Measurements from ENCODE around the gene RMRP. TPM values are rescaled to one million over a fixed set of nuclear protein-coding genes. Genes with fewer than 3 reads are reported as not detected.

Gene RMRP
- polyA plus RNA-seq, 1 of the 3 experiments (the other 2 are of a cell fraction): 64.9 TPM

DNA sequence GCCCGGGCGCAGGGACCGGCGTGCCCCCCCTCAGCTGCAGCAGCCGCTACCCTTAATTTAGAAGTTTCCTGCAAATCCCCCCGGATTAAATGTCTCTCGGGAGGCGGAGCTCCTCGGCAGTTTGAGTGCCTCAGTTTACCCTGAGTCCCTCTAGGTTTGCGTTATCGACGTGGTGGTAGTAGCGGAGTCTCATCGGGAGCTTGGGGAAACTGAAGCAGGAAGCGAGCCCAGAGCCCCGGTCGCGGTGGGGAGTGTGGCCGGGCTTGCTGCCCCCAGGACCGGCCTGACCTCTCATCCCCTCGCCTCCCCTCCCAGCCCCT is 32.4 kb upstream of the RMRP start (continued):
- no peak for TF ChIP-seq EP300 (IDR thresholded peaks at IDR 0.05; ENCODE audit: borderline replicate concordance in 1 of 2, low read depth in 1 of 2, low read length in 1 of 2)
- TF ChIP-seq, protein P1, sequence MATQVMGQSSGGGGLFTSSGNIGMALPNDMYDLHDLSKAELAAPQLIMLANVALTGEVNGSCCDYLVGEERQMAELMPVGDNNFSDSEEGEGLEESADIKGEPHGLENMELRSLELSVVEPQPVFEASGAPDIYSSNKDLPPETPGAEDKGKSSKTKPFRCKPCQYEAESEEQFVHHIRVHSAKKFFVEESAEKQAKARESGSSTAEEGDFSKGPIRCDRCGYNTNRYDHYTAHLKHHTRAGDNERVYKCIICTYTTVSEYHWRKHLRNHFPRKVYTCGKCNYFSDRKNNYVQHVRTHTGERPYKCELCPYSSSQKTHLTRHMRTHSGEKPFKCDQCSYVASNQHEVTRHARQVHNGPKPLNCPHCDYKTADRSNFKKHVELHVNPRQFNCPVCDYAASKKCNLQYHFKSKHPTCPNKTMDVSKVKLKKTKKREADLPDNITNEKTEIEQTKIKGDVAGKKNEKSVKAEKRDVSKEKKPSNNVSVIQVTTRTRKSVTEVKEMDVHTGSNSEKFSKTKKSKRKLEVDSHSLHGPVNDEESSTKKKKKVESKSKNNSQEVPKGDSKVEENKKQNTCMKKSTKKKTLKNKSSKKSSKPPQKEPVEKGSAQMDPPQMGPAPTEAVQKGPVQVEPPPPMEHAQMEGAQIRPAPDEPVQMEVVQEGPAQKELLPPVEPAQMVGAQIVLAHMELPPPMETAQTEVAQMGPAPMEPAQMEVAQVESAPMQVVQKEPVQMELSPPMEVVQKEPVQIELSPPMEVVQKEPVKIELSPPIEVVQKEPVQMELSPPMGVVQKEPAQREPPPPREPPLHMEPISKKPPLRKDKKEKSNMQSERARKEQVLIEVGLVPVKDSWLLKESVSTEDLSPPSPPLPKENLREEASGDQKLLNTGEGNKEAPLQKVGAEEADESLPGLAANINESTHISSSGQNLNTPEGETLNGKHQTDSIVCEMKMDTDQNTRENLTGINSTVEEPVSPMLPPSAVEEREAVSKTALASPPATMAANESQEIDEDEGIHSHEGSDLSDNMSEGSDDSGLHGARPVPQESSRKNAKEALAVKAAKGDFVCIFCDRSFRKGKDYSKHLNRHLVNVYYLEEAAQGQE (IDR thresholded peaks at IDR 0.05; ENCODE audit: low read depth, low read length): no peak
- TF ChIP-seq FOXM1 (IDR thresholded peaks at IDR 0.05; ENCODE audit: low read depth): no peak
- no peak for TF ChIP-seq FOXJ3 (CRISPR knock-in tag; IDR thresholded peaks at IDR 0.05)
- TF ChIP-seq, protein P2, sequence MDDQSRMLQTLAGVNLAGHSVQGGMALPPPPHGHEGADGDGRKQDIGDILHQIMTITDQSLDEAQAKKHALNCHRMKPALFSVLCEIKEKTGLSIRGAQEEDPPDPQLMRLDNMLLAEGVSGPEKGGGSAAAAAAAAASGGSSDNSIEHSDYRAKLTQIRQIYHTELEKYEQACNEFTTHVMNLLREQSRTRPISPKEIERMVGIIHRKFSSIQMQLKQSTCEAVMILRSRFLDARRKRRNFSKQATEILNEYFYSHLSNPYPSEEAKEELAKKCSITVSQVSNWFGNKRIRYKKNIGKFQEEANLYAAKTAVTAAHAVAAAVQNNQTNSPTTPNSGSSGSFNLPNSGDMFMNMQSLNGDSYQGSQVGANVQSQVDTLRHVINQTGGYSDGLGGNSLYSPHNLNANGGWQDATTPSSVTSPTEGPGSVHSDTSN (IDR thresholded peaks at IDR 0.05): no peak
- TF ChIP-seq MXI1 (IDR thresholded peaks at IDR 0.05; ENCODE audit: low read depth, low read length): no peak
- no peak for TF ChIP-seq MAX (IDR thresholded peaks at IDR 0.05; ENCODE audit: low read depth)
- TF ChIP-seq CHD2 (IDR thresholded peaks at IDR 0.05; ENCODE audit: low read length, partially characterized antibody): no peak

- DNase-seq: peak; percentile 73
- H3K9me3 ChIP-seq: no peaks in the 10 kb centered on the region
- H4K20me1 ChIP-seq (ENCODE audit: insufficient read depth): peaks cover 43% of the 10 kb centered on the region
- H3F3A ChIP-seq (replicated peaks; ENCODE audit: insufficient read depth): peaks cover 50% of the 10 kb centered on the region
- peaks cover 11 to 13% of the 10 kb centered on the region in 2 experiments for H3K36me3 ChIP-seq (replicated peaks in 1 of 2; ENCODE audit: control insufficient read depth in 1 of 2, insufficient read depth in 2 of 2, low read length in 1 of 2)
- CTCF ChIA-PET: interaction anchor here (0.8 to 2.7 kb wide), 6 partner anchors 15 to 43 kb away, joined by 3 to 21 read pairs (median 3); partner anchors contain the start of genes CCDC107 and RMRP
- H2AFZ ChIP-seq (ENCODE audit: low read depth): peak within 1 kb of the TSS; percentile 84
- H3K79me2 ChIP-seq (ENCODE audit: insufficient read depth): peaks cover 47% of the 10 kb centered on the region
- no peaks in the 10 kb centered on the region for H3K9me2 ChIP-seq
- POLR2A ChIA-PET: interaction anchor here (1.7 kb wide), 2 partner anchors 14 to 42 kb away, joined by 5 to 8 read pairs; no protein-coding TSS in a partner anchor
- peak within 1 kb of the TSS; percentile 93 to 96 for H3K27ac ChIP-seq (ENCODE audit: low read depth in 2 of 2, low read length in 1 of 2)
- H3K4me3 ChIP-seq (ENCODE audit: low read depth in 2 of 2, low read length in 1 of 2): peak within 1 kb of the TSS; percentile 62 to 73
- no peaks in the 10 kb centered on the region for H3K27me3 ChIP-seq (ENCODE audit: insufficient read depth)
- peak within 1 kb of the TSS; percentile 91 for H3K4me2 ChIP-seq
- WGBS (ENCODE audit: low lambda C conversion rate): 42% methylated on average over 26 of the region's 61 CpGs
- H3K9ac ChIP-seq: peak within 1 kb of the TSS; percentile 95
- H3K4me1 ChIP-seq (ENCODE audit: control insufficient read depth in 1 of 2, insufficient read depth in 2 of 2, low read depth in 1 of 2, low read length in 1 of 2): peaks cover 19 to 34% of the 10 kb centered on the region in 2 experiments; a peak in 3 of 4 replicates
- TF ChIP-seq SIN3A (IDR thresholded peaks at IDR 0.05; ENCODE audit: borderline replicate concordance, low read depth, low read length) (peak; percentile 21; the same call in 1 of the 2 replicates), FOSL2 (IDR thresholded peaks at IDR 0.05; ENCODE audit: borderline replicate concordance, low read depth) (no peak), FOXJ3 (CRISPR knock-in tag; IDR thresholded peaks at IDR 0.05) (no peak), RFX5 (IDR thresholded peaks at IDR 0.05; ENCODE audit: low read length) (no peak), FOXM1 (IDR thresholded peaks at IDR 0.05; ENCODE audit: low read depth) (no peak), TCF12 (IDR thresholded peaks at IDR 0.05) (no peak), EP300 (IDR thresholded peaks at IDR 0.05; ENCODE audit: borderline replicate concordance in 1 of 2, low read depth in 1 of 2, low read length in 1 of 2) (no peak), CTCF (IDR thresholded peaks at IDR 0.05) (no peak), NRF1 (IDR thresholded peaks at IDR 0.05; ENCODE audit: low read depth, low read length) (no peak), MXI1 (IDR thresholded peaks at IDR 0.05; ENCODE audit: low read depth, low read length) (no peak), POLR2AphosphoS5 (IDR thresholded peaks at IDR 0.05; ENCODE audit: low read depth, low read length) (peak; percentile 91), JUND (IDR thresholded peaks at IDR 0.05) (no peak), ELF1 (IDR thresholded peaks at IDR 0.05) (no peak), MAX (IDR thresholded peaks at IDR 0.05; ENCODE audit: low read depth) (peak; percentile 29; the same call in 1 of the 2 replicates)
- TF ChIP-seq, protein P3, sequence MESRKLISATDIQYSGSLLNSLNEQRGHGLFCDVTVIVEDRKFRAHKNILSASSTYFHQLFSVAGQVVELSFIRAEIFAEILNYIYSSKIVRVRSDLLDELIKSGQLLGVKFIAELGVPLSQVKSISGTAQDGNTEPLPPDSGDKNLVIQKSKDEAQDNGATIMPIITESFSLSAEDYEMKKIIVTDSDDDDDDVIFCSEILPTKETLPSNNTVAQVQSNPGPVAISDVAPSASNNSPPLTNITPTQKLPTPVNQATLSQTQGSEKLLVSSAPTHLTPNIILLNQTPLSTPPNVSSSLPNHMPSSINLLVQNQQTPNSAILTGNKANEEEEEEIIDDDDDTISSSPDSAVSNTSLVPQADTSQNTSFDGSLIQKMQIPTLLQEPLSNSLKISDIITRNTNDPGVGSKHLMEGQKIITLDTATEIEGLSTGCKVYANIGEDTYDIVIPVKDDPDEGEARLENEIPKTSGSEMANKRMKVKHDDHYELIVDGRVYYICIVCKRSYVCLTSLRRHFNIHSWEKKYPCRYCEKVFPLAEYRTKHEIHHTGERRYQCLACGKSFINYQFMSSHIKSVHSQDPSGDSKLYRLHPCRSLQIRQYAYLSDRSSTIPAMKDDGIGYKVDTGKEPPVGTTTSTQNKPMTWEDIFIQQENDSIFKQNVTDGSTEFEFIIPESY (IDR thresholded peaks at IDR 0.05; ENCODE audit: borderline replicate concordance, low read depth): no peak
- TF ChIP-seq, protein P4, sequence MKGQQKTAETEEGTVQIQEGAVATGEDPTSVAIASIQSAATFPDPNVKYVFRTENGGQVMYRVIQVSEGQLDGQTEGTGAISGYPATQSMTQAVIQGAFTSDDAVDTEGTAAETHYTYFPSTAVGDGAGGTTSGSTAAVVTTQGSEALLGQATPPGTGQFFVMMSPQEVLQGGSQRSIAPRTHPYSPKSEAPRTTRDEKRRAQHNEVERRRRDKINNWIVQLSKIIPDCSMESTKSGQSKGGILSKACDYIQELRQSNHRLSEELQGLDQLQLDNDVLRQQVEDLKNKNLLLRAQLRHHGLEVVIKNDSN (IDR thresholded peaks at IDR 0.05; ENCODE audit: borderline replicate concordance, low read depth): no peak
Measured at GRCh38 chr9:35689542-35690293, 31.9 kb upstream of the RMRP start, which contains the start of gene TPM2. TSS of gene TPM2 (minus strand) at chr9:35689925. CDS start at chr9:35689817, 108 bp downstream.
